Keratinocyte (primary cell): ENCODE measurements around the gene HOXC4.

Experiments used
- EZH2 ChIP-seq: IDR thresholded peaks from one replicate; pipeline ENCODE4 v1.6.1; 2012; ENCODE audit warnings: inconsistent platforms, mild to moderate bottlenecking, low read length, moderate library complexity
- TF ChIP-seq, protein P1 (sequence below), 3 experiments: IDR thresholded peaks in 1 of 3; conservative IDR thresholded peaks in 1 of 3; optimal IDR thresholded peaks in 1 of 3; 2 replicates in 2 of 3; 3 replicates in 1 of 3; pipeline versions ENCODE3 to v1.5.1; 2011; ENCODE audit warnings: low read length in 3 of 3, mild to moderate bottlenecking in 3 of 3, moderate library complexity in 2 of 3, control low read depth in 1 of 3, inconsistent platforms in 1 of 3; ENCODE audit not compliant: insufficient read depth in 2 of 3; ENCODE audit errors: extremely low read depth in 1 of 3

DNA sequence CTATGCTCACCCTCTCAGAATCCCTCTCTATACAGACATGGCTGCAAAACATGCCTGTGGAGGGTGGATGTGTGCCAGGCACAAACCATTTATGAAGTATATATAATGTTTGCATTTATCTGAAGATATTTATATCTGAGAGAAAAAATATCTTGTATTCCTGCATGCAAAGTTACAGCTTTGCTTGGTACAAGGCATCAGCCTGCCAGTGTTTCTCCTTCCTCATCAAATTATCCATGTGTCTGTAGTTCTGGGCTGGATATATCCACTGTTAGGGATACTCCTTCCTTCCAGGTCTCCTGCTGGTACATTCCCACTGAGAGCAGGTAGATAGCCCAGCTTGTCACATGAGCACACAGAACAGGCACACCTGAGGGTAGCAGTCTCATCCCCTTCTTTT lies 12.0 kb downstream of the HOXC4 start:
- TF ChIP-seq, protein P1, sequence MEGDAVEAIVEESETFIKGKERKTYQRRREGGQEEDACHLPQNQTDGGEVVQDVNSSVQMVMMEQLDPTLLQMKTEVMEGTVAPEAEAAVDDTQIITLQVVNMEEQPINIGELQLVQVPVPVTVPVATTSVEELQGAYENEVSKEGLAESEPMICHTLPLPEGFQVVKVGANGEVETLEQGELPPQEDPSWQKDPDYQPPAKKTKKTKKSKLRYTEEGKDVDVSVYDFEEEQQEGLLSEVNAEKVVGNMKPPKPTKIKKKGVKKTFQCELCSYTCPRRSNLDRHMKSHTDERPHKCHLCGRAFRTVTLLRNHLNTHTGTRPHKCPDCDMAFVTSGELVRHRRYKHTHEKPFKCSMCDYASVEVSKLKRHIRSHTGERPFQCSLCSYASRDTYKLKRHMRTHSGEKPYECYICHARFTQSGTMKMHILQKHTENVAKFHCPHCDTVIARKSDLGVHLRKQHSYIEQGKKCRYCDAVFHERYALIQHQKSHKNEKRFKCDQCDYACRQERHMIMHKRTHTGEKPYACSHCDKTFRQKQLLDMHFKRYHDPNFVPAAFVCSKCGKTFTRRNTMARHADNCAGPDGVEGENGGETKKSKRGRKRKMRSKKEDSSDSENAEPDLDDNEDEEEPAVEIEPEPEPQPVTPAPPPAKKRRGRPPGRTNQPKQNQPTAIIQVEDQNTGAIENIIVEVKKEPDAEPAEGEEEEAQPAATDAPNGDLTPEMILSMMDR (optimal IDR thresholded peaks at IDR 0.05 in 1 of 3, IDR thresholded peaks at IDR 0.05 in 1 of 3, conservative IDR thresholded peaks at IDR 0.05 in 1 of 3; ENCODE audit: extremely low read depth in 1 of 3, insufficient read depth in 2 of 3, low read length in 3 of 3): no peak
- TF ChIP-seq EZH2: no peak
